K562 (cell line): Measurements from ENCODE around the gene ST6GALNAC2.
"Not testable (repeated sequence)": the region's sequence is repeated elsewhere in the genome, so short reads cannot be mapped to it uniquely, and the experiment has no call there.

ENCODE experiments used
- ASH1L ChIP-seq: fragments of 450-650 bp; IDR thresholded peaks from 2 replicates; pipeline ENCODE4 v1.6.1; 2018; ENCODE audit warnings: borderline replicate concordance, mild to moderate bottlenecking, low read depth; ENCODE audit not compliant: partially characterized antibody
- EZH2 ChIP-seq: IDR thresholded peaks from 2 replicates; pipeline ENCODE4 v1.6.1; 2012; ENCODE audit warnings: low read depth, mild to moderate bottlenecking, inconsistent platforms, low read length, borderline replicate concordance
- HLTF ChIP-seq: fragments of 450-650 bp; IDR thresholded peaks from 2 replicates; pipeline ENCODE4 v1.6.1; 2016
- JUND ChIP-seq, 2 experiments: IDR thresholded peaks; 2 replicates in 1 of 2; 3 replicates in 1 of 2; pipeline ENCODE4 v1.6.1; 2011; ENCODE audit warnings: borderline replicate concordance in 2 of 2, low read depth in 2 of 2, low read length in 2 of 2, improper control_type of control experiment in 1 of 2, missing biosample characterization in 1 of 2, missing genetic modification characterization in 1 of 2, missing genetic modification reagents in 1 of 2
- MTA2 ChIP-seq: fragments of 450-650 bp; IDR thresholded peaks from 2 replicates; pipeline ENCODE4 v1.6.1; 2016; ENCODE audit warnings: low read depth
- MYC ChIP-seq, 2 experiments: fragments of 250-450 bp in 1 of 2; sonication (Bioruptor Pico) in 1 of 2; IDR thresholded peaks; 2 replicates each; pipeline versions ENCODE4 v1.5.1 to v1.6.1; 2012 to 2021; ENCODE audit warnings: low read depth in 2 of 2, borderline replicate concordance in 1 of 2, improper control_type of control experiment in 1 of 2, low read length in 1 of 2, mild to moderate bottlenecking in 1 of 2, moderate library complexity in 1 of 2
- POLR2AphosphoS5 ChIP-seq: IDR thresholded peaks from 2 replicates; pipeline ENCODE4 v1.6.1; 2011; ENCODE audit warnings: mild to moderate bottlenecking, low read depth, low read length, moderate library complexity; ENCODE audit not compliant: control insufficient read depth, insufficient read depth
- RAD51 ChIP-seq: fragments of 450-650 bp; IDR thresholded peaks from 2 replicates; pipeline ENCODE4 v1.7.1; 2016; ENCODE audit warnings: low read depth, mild to moderate bottlenecking, borderline replicate concordance
- YY1 ChIP-seq, 3 experiments: IDR thresholded peaks; 2 replicates each; pipeline ENCODE4 v1.6.1; 2011; ENCODE audit warnings: low read length in 2 of 3, mild to moderate bottlenecking in 2 of 3, moderate library complexity in 2 of 3, borderline replicate concordance in 1 of 3, control low read depth in 1 of 3, low read depth in 1 of 3; ENCODE audit not compliant: insufficient read depth in 3 of 3, insufficient replicate concordance in 2 of 3, control insufficient read depth in 1 of 3, insufficient read length in 1 of 3; ENCODE audit errors: extremely low read depth in 1 of 3
- ZNF589 ChIP-seq: fragments of 200-800 bp; sonication (Bioruptor generic); IDR thresholded peaks from 2 replicates; pipeline ENCODE4 v1.6.1; 2016; ENCODE audit warnings: low read depth, missing genetic modification characterization, missing compliant biosample characterization
- TF ChIP-seq, protein P1 (sequence below): fragments of 250-450 bp; sonication (Bioruptor Pico); IDR thresholded peaks from 2 replicates; pipeline ENCODE4 v1.8.0; 2021; ENCODE audit warnings: mild to moderate bottlenecking, moderate library complexity
- TF ChIP-seq, protein P2 (sequence below): fragments of 450-650 bp; IDR thresholded peaks from 2 replicates; pipeline ENCODE4 v1.6.1; 2017; ENCODE audit warnings: antibody characterized with exemption

DNA sequence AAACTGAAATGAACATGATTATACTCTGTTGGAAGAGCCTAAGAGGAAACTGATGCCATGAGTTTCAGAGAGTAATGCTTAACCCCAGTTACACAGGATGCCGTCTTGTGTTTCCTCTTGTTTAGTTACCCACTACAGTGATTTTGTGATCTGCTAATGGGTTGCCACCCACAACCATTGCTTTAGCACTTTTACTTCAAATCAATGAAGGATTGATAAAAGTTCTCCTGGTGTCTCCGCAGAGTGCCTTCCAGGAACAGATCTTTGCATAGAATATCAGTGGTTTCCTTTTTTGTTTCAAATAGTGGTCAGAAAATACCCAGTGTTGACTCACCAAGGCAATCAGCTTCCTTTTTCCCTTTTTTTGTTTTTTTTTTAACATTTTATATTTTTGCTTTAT, 22.3 kb downstream of the ST6GALNAC2 start:
- TF ChIP-seq POLR2AphosphoS5; EZH2; JUND (IDR thresholded peaks at IDR 0.05; ENCODE audit: borderline replicate concordance, low read depth, low read length); JUND (tag; IDR thresholded peaks at IDR 0.05; ENCODE audit: borderline replicate concordance, low read depth, low read length); MTA2; ASH1L; YY1 (IDR thresholded peaks at IDR 0.05; ENCODE audit: borderline replicate concordance in 1 of 3, control insufficient read depth in 1 of 3, extremely low read depth in 1 of 3, insufficient read depth in 3 of 3, insufficient read length in 1 of 3, insufficient replicate concordance in 2 of 3, low read depth in 1 of 3, low read length in 2 of 3); MYC (IDR thresholded peaks at IDR 0.05; ENCODE audit: low read depth, low read length); MYC (CRISPR knock-in tag; IDR thresholded peaks at IDR 0.05; ENCODE audit: borderline replicate concordance, low read depth); RAD51; ZNF589 (CRISPR knock-in tag); HLTF: not testable (repeated sequence)
- TF ChIP-seq, protein P1, sequence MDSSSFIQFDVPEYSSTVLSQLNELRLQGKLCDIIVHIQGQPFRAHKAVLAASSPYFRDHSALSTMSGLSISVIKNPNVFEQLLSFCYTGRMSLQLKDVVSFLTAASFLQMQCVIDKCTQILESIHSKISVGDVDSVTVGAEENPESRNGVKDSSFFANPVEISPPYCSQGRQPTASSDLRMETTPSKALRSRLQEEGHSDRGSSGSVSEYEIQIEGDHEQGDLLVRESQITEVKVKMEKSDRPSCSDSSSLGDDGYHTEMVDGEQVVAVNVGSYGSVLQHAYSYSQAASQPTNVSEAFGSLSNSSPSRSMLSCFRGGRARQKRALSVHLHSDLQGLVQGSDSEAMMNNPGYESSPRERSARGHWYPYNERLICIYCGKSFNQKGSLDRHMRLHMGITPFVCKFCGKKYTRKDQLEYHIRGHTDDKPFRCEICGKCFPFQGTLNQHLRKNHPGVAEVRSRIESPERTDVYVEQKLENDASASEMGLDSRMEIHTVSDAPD, result not testable (repeated sequence)
- TF ChIP-seq, protein P2, sequence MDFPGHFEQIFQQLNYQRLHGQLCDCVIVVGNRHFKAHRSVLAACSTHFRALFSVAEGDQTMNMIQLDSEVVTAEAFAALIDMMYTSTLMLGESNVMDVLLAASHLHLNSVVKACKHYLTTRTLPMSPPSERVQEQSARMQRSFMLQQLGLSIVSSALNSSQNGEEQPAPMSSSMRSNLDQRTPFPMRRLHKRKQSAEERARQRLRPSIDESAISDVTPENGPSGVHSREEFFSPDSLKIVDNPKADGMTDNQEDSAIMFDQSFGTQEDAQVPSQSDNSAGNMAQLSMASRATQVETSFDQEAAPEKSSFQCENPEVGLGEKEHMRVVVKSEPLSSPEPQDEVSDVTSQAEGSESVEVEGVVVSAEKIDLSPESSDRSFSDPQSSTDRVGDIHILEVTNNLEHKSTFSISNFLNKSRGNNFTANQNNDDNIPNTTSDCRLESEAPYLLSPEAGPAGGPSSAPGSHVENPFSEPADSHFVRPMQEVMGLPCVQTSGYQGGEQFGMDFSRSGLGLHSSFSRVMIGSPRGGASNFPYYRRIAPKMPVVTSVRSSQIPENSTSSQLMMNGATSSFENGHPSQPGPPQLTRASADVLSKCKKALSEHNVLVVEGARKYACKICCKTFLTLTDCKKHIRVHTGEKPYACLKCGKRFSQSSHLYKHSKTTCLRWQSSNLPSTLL, result not testable (repeated sequence)
